ENCODE measurements around the gene GIPR. TPM values are rescaled to one million over a fixed set of nuclear protein-coding genes. Genes with fewer than 3 reads are reported as not detected.
A peak's percentile ranks its signal among the peaks of the same experiment; 100 is the strongest.
"Not testable (repeated sequence)": the region's sequence is repeated elsewhere in the genome, so short reads cannot be mapped to it uniquely, and the experiment has no call there.

The GIPR gene
- total RNA-seq, 1 experiment from 2014 or later = 8.0 TPM

DNA sequence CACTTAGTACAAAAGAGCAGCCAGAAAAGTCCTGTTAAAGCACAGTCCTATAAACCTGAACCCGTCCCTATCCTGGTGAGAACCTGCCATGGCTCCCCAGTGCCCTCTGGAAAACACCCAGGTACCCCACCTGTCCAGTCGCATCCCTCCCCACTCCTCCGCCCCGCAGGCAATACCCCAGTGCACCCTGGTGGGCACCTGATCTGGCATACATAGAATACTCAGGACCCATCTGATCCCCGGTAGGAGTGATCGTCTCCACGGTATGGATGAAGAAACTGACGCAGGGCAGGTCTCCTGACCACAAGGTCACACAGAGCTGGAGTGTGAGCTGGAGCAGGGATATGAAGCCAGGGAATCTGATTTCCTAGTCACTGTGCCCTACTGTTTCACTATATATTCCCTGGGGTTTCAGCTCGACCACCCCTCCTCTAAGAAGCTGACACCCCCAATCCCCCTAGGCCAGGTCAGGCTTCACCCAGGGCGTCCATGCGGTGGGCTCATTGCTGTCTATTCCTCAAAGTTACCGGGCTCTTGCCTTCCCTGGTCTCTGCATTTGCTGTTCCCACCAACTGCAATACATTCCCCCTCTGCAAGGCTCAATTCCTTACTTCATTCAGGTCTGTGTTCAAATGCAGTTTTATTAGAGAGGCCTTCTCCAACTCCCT, 50.1 kb downstream of the GIPR start:
- DNase-seq (ENCODE audit: low spot score) = no peak
- in situ Hi-C loops (cut with HindIII; ENCODE audit: low sequenced_read_pairs) = no loop called here

DNA sequence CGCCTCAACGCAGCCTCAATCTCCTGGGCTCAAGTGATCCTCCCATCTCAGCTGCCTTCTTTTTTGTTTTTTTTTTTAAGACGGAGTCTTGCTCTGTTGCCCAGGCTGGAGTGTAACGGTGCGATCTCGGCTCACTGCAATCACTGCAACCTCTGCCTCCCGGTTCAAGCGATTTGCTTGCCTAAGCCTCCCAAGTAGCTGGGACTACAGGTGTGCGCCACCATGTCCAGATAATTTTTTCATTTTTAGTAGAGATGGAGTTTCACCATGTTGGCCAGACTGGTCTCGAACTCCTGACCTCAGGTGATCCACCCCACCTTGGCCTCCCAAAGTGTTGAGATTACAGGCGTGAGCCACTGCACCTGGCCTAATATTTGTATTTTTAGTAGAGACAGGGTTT, 52.0 kb downstream of the GIPR start:
- DNase-seq (ENCODE audit: low spot score); in situ Hi-C loops (cut with HindIII; ENCODE audit: low sequenced_read_pairs): not testable (repeated sequence)

DNA sequence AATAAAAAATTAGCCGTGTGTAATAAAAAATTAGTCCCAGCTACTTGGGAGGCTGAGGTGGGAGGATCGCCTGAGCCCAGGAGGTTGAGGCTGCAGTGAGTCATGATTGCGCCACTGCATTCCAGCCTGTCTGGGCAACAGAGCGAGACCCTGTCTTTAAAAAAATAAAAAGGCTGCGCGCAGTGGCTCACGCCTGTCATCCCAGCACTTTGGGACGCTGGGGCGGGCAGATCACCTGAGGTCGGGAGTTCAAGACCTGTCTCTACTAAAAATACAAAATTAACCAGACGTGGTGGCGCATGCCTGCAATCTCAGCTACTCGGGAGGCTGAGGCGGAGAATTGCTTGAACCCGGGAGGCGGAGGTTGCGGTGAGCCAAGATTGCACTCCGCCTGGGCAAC, 60.7 kb downstream of the GIPR start:
- in situ Hi-C loops (cut with HindIII; ENCODE audit: low sequenced_read_pairs); DNase-seq (ENCODE audit: low spot score): not testable (repeated sequence)

DNA sequence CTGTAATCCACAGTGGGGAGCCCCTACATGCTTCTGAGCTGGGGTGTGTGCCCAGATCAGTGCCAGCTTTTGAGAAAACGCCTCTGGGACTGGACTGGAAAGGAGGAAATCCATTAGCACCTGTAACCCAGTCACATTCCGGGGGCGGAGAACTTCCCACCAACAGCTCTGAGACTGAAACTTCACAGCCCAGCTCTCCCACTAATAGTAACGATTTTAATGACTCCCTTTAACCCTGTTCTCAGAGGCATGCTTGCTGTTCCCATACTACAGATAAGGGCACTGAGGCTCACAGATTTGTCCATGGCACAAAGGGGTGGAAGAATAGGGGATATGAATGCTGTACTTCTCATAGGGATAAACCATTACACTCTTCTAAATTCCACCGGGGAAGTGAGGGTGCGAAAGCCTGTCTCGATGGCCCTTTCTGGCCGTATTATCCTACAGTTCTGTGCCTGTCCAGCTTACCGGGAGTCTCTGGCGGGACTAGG, 61.8 kb downstream of the GIPR start:
- DNase-seq (ENCODE audit: low spot score) = no peak
- in situ Hi-C loops (cut with HindIII; ENCODE audit: low sequenced_read_pairs) = no loop called here

DNA sequence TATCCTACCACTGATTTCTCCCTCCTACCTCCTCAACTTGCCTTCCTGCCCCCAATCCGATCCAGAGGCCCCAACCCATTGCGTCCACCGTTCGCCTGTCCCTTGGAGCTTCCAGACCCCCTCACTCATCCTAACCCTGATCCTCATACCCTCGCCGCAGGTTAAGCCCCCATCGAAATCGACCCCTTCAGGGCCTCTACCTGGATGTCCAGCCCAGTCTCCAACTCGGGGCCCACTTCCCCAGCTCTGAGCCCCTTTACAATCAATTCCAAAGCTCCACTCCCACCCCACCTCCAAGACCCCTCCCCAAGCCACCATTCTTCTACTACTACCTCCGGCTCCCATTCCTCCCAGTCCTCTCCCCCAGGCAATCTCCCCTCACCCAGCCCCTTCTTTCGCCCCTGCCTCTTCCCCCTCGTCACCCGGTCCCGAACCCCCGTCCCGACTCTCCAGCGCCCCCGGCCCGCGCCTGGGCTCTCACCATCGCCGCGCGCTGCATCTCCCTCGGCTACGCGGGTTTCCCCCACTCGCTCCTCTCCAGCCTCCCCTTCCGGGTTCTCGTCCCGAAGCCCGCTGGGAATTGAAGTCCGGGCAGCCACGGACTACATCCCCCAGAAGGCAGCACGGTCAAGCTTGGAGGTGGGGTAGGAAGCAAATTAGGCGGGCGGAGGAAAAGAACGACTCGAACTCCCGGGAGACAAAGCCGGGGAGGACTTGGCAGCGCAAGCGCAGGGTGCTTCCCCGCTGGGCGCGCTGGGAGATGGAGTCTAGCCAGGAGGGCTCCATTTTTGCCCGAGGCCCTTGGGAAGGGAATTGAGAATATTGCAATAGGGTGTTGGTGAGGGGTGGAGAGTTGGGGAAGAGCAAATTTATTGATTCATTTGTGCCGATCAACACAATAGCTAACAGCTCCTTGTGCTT, 62.6 kb downstream of the GIPR start, which contains the start of gene FBXO46:
FBXO46 (minus strand) TSS at position 529 of the 921 bp plus-strand sequence. CDS start 17,401 bp downstream, outside the sequence.
- in situ Hi-C loops (cut with HindIII; ENCODE audit: low sequenced_read_pairs) = no loop called here
- DNase-seq (ENCODE audit: low spot score) = peak; percentile 96

Other genes with a start within 250 kb of the GIPR start
- gene ERCC1, start 244.3 kb upstream of the GIPR start, total RNA-seq (2014; rRNA removed; shearing (Covaris generic)) = 115 and 130 TPM in 2 replicates
- gene FOSB, start 200.2 kb upstream of the GIPR start, total RNA-seq (2014; rRNA removed; shearing (Covaris generic)) = 0.31 and 1.5 TPM in 2 replicates
- 17.0 and 22.0 TPM in 2 replicates for gene RTN2, start 171.2 kb upstream of the GIPR start, total RNA-seq (2014; rRNA removed; shearing (Covaris generic))
- gene PPM1N, start 169.8 kb upstream of the GIPR start, total RNA-seq (2014; rRNA removed; shearing (Covaris generic)) = 3.3 and 4.2 TPM in 2 replicates
- 106 and 122 TPM in 2 replicates for gene VASP, start 160.7 kb upstream of the GIPR start, total RNA-seq (2014; rRNA removed; shearing (Covaris generic))
- 6.3 and 14.4 TPM in 2 replicates for gene OPA3, start 83.4 kb upstream of the GIPR start, total RNA-seq (2014; rRNA removed; shearing (Covaris generic))
- gene GPR4, start 66.0 kb upstream of the GIPR start, total RNA-seq (2014; rRNA removed; shearing (Covaris generic)) = 0.14 TPM in 1 of 2 replicates, not detected in the other
- 34.5 and 52.9 TPM in 2 replicates for gene EML2, start 28.8 kb upstream of the GIPR start, total RNA-seq (2014; rRNA removed; shearing (Covaris generic))
- gene SNRPD2, start 23.7 kb downstream of the GIPR start, total RNA-seq (2014; rRNA removed; shearing (Covaris generic)) = 394 and 514 TPM in 2 replicates
- 28.5 and 32.9 TPM in 2 replicates for gene QPCTL, start 24.4 kb downstream of the GIPR start, total RNA-seq (2014; rRNA removed; shearing (Covaris generic))
- 15.1 and 29.5 TPM in 2 replicates for gene FBXO46, start 62.7 kb downstream of the GIPR start, total RNA-seq (2014; rRNA removed; shearing (Covaris generic))
- not detected in 2 replicates for gene MEIOSIN, start 65.2 kb downstream of the GIPR start, total RNA-seq (2014; rRNA removed; shearing (Covaris generic))
- 22.1 and 27.9 TPM in 2 replicates for gene SIX5, start 101.0 kb downstream of the GIPR start, total RNA-seq (2014; rRNA removed; shearing (Covaris generic))
- 22.4 and 37.5 TPM in 2 replicates for gene DMPK, start 114.3 kb downstream of the GIPR start, total RNA-seq (2014; rRNA removed; shearing (Covaris generic))
- 20.5 and 28.6 TPM in 2 replicates for gene DMWD, start 124.6 kb downstream of the GIPR start, total RNA-seq (2014; rRNA removed; shearing (Covaris generic))
- 0.12 TPM in 1 of 2 replicates, not detected in the other for gene RSPH6A, start 147.1 kb downstream of the GIPR start, total RNA-seq (2014; rRNA removed; shearing (Covaris generic))
- 131 and 136 TPM in 2 replicates for gene SYMPK, start 194.9 kb downstream of the GIPR start, total RNA-seq (2014; rRNA removed; shearing (Covaris generic))
- gene FOXA3, start 196.1 kb downstream of the GIPR start, total RNA-seq (2014; rRNA removed; shearing (Covaris generic)) = 4.5 and 5.5 TPM in 2 replicates
- 38.3 and 43.4 TPM in 2 replicates for gene IRF2BP1, start 217.9 kb downstream of the GIPR start, total RNA-seq (2014; rRNA removed; shearing (Covaris generic))
- gene MYPOP, start 234.4 kb downstream of the GIPR start, total RNA-seq (2014; rRNA removed; shearing (Covaris generic)) = 0.12 and 1.9 TPM in 2 replicates
- 0.07 TPM in 1 of 2 replicates, not detected in the other for gene NANOS2, start 246.6 kb downstream of the GIPR start, total RNA-seq (2014; rRNA removed; shearing (Covaris generic))